GM21526 (cell line): ENCODE data around the gene HHEX.

ENCODE experiments used
- ATAC-seq: cut with Tn5 transposase; IDR thresholded peaks from one replicate; pipeline ENCODE4 v1.9.1; 2021; ENCODE audit warnings: moderate library complexity; ENCODE audit not compliant: unreplicated experiment, low FRiP score

HHEX gene

DNA sequence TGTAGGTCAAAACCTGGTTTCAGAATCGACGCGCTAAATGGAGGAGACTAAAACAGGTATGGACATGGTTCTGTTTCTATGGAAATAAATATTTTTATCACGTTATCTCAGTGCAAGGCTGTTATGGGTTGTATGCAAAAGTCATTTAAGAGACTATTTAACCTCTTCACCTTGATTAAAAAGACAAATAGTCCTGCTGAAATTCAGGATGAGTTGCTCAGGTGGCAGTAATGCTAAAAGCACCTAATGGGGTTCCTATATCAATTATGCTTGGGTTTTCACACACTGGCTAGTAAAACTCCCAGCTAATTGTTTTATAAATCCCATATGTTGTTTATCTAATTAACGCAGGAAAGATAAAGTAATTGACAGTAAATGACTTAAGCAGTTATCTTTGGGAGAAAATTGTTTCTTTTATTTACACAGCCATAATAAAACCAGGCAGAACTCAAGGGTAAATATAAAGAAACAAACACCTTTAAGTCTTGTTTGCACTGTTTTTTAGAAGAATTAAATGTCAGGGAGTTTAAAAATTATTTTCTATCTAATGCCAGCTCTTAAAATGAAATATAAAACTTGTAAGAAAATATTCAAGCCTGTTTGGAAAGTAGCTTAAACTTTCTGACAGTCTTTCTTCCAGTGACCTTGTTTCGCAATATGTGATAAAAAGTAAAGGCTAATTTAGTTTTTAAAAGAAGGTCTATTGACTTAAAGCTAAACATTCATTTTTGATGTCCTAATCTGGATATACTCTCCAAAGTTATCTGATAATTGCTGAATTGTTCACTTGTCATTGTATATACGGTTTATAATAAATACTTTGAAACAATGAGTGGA, 3.2 kb downstream of the HHEX start:
- ATAC-seq: no peak

- ATAC-seq: no peak
Measured at GRCh38 chr10:92693534-92693893, 3.8 kb downstream of the HHEX start.

GRCh38 chr10:92695679-92696605, 6.2 kb downstream of the HHEX start:
- no peak for ATAC-seq

GRCh38 chr10:92696606-92697383, 7.0 kb downstream of the HHEX start:
- ATAC-seq: no peak

DNA sequence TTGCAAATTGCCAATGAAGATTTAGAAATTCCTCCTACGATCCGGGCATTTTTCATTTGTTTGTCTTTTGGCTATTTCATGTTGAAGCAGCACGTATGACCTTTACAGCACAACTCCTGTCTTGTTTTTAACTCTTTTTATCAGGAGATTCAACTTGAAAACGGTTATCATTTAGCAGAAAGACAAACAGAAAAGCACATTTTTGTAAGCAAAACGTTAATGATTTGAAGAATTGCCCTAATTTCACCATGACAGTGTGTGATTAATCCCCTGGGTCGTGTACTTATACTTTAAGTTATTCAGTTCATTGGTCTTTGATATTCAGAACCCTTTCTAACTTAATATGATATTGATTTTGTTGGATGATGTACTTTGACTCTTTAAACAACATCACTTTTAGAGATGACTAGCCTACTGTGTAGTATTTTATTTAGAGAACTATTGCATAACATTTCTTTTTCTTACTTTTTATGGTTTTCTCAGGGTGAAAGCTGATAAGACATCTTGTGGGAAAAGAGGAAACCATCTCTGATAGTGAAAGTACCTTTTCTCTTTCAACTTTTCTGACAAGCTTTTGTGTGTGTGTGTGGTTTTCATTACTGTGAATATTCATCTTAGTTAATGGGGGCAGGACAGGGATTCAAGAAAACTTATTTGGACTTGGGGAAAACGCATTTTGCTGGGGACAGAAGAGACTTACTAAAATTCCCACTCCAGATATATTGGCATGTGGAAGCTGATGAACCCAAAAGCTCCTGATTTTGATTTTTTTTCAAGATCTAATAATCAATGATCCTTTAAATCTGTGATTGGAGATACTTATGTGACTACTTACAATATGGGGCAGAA, 8.1 kb downstream of the HHEX start:
- no peak for ATAC-seq

- ATAC-seq: no peak
Measured at GRCh38 chr10:92699193-92699517, 9.4 kb downstream of the HHEX start.

DNA sequence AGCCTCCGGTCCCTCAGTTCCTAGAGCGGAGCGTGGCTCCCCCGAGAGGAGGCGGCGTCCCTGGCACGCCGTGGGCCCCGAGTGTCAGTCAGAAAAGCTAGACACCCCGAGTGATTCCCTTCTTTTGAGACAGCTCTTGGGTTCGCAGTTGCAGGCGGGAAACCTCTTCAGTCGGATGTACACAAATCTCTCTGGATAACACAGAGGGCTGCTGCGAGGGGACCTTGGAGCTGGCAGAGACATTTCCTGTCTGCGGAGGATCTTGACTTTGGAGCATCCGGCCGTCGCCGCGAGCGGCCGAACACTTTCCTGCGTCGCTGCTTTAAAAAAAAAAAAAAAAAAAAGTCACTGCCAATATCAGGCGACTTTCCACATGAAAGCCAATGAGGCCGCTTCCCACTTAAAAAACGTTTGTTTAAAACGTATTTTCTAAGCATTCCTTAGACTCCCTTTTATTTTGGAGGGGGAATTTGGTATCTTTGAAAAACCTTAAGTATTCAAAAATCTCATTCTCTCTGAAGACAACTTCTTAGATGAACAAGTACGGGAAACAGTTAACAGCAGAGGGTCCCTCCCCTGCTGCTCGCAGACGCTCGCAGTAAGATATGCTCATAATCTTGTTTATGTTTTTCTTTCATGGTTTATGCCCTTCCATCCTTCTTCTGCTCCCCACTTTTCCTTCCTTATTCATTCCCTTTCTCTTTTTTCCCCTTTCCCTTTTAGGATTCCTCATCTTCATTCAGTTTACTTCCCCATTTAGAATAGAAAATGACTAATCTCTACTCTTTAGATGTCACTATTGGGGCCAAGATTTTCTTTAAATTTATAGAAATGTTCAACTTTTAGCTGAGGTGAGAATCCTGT, 10.0 kb downstream of the HHEX start:
- ATAC-seq: no peak

DNA sequence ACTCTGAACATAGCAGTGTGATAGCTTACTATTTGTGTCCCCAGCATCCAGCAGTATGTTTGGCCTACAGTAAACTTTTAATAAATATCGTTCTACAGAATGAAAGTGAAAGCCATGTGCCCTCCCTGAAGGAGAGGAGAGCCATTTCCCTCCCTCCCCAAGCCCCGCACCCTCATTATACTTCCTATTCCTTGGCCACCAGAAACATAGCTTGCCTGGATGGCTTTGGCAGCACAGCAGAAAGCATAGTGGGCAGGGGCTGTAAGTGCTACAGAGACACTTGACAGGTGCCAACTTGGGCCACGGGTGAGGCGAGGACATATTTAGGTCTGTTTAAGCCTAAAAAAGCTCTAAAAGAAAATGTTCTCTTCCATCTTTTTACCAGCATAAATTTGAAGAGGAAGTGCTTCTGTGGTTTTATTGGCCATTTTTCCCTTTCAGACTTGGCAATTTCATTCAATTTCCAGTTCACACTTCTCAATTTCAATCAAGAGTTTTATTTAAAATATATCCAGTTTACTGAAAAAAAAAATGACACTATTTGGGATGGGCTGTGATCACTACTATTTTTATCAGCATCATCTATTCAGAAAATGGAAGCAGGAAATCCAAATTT, 12.7 kb downstream of the HHEX start:
- ATAC-seq: no peak

GRCh38 chr10:92712016-92712889, 22.5 kb downstream of the HHEX start:
- no peak for ATAC-seq

- no peak for ATAC-seq
Measured at GRCh38 chr10:92714152-92714845, 24.5 kb downstream of the HHEX start.

GRCh38 chr10:92714872-92715271, 25.1 kb downstream of the HHEX start:
- ATAC-seq: no peak

DNA sequence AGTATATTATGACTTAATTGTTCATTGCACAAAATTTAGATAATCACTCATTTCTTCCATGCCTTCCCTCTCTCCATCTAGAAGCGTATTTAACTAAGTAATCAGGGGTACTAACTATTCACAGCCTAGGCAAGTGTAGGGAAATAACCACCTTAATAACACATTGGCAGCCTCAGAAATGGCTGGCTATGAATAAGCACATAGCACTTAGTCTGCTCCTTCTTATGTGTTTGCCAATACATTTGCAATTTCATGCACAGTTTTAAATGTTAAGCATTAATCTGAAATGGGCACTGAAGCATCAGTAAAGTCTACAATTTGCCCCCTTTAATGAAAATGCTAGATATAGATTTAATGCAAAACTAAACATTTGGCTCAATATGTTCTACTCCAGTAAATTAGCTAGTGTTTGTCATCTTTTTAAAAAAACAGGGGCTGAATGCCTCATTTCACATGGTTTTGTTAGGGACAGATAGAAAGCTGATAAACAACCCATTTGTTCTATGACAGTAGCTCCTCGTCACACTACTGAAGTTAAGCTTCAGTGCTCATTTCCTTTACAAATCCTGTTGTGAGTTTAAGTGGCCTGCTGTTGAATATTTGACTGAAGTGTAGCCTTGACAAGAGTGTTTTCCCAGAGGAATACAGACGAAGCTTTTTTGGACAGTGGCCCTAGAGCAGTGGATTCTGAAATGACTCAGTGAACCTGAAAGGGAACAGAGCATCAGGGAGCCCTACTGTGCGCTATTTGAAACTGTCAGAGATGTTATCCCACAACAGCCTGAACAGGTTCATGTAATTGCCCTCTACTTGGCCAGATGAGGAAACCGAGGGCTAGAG, 30.5 kb downstream of the HHEX start:
- ATAC-seq: no peak

GRCh38 chr10:92720831-92721165, 31.0 kb downstream of the HHEX start:
- ATAC-seq: no peak

GRCh38 chr10:92722349-92722748, 32.6 kb downstream of the HHEX start:
- no peak for ATAC-seq

- no peak for ATAC-seq
Measured at GRCh38 chr10:92727141-92727540, 37.4 kb downstream of the HHEX start.

DNA sequence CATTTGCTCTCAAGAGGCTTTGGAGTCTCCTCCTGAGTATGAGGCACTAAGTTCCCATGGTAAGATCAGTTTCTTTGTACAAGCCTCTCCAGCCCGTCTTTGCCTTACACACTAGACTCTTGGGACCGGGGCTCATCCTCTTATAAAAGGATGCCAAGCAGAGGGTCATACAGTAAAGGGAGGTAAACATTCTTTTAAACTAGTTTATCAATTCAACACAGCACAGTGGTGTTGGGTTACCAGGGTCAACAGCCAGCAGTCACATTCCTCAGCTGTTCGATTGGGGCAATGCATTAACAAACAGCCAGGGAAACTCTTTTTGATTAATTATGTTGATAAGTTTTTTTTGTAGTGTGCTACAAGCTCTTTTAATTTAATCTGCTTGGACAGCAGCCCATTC, 37.8 kb downstream of the HHEX start:
- no peak for ATAC-seq
